CD4-positive, alpha-beta T cell treated with Interleukin-15 for 1 hour (primary cell): ENCODE results near the gene HS6ST1.
"Not testable (repeated sequence)": the region's sequence is repeated elsewhere in the genome, so short reads cannot be mapped to it uniquely, and the experiment has no call there.

Source experiments
- DNase-seq: peaks from one replicate; pipeline ENCODE4 v3.0.0-alpha.2; 2020

Gene HS6ST1

GRCh38 chr2:128264881-128265607 lies 53.6 kb downstream of the HS6ST1 start:
- no peak for DNase-seq

DNA sequence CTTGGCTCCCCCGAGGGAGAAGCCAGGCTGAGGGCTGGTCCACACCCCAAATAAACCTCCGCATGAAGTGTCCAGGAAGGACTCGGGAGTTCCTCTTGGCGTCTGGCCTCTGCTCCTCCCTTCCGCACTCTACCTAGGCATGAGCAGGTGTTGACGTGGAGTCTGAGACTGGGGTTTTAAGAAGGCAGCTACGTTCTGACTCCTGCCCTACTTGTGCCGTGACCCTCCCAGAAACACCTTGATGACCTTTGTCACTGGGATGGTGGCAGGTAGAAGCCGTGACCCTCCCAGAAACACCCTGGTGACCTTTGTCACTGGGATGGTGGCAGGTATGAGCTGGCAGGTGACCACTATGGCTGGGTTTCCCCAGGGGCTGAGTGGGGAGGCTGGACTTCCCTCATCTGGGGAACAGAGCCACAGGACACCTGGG lies 54.8 kb downstream of the HS6ST1 start:
- DNase-seq = no peak

GRCh38 chr2:128262315-128263253 lies 56.1 kb downstream of the HS6ST1 start:
- DNase-seq = no peak

DNA sequence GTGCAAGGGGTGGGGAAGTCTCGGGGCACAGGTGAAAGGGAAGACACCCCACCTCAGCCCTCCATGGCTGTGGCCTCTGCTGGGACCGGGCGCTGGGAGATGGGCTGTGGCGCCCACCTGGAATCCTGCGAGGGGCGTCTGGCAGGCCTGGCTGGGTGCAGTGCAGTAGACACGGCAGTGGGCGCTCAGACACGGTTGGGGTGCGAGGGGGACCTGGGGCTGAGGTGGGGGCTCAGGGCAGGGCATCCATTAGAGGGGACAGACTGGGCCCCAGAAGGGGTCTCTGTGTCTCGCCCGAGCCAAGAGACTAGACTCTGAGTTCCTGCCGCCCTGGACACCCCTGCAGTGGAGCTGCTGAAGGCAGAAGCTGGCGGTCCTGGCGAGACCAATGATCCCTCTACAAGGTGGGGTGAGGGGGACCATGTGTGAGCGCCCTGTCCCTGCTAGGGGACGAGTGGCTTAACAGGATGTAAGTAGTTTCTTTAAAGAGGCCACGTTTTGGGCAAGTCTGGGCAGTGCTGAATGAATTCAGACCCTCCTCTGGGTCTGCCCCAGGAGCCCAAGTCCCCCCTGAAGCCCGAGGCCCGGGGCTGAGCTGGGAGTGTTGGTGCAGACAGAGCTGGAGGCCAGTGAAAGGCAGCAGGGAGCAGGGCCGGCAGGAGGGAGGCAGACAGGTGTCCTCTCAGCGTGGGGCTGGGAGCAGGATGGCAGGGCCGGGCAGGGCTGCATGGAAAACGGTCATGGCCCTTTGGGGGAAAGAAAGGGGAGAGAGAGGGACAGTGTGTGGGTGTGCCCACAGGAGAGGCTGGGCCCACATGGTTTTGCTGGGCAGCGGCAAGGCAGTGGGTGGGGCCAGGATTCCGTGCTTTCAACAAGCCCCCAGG lies 57.2 kb downstream of the HS6ST1 start:
- no peak for DNase-seq

GRCh38 chr2:128260239-128261138 lies 58.2 kb downstream of the HS6ST1 start:
- DNase-seq = no peak

- DNase-seq = no peak
Measured at GRCh38 chr2:128259585-128259984, 59.1 kb downstream of the HS6ST1 start.

- no peak for DNase-seq
Measured at GRCh38 chr2:128258218-128258617, 60.5 kb downstream of the HS6ST1 start.

GRCh38 chr2:128252501-128252900 lies 66.2 kb downstream of the HS6ST1 start:
- DNase-seq = no peak

GRCh38 chr2:128252086-128252485 lies 66.6 kb downstream of the HS6ST1 start:
- not testable (repeated sequence) for DNase-seq

DNA sequence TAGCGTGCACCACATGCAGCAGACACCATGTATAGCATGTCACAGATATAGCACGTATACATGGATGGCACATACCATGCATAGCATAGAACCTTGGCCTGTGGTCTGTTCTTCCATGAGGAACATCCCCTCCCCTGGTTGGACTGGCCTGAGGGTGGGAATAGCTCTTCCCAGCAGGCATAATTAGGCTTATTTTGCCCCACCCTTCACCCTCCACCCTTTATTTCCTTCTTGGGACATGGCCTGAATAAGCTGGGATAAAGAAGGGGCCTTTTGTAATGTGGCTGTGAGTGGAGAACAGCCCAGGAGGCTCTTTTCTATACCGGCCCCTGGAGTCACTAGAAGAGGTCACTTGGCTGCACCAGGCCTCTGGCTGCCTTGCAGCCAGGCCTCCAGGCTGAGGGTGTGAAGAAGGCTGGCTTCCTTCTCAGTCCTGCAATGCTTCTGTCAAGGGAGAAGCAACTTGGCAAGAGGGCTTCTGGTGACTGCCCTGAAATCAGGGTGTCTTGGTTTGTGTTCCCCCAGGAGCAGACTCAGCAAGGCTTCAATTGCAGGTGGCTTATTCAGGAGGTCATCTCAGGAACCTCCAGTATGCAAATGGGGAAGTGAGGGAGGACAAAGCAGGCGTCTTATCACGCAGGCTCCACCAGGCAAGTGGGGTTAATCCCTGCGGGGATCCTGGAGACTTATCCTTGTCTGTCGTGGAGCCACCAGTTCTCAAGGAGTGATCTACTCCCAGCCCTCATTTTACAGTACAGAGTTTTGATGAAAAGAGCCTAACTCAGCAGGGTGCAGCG lies 68.2 kb downstream of the HS6ST1 start:
- DNase-seq = no peak

DNA sequence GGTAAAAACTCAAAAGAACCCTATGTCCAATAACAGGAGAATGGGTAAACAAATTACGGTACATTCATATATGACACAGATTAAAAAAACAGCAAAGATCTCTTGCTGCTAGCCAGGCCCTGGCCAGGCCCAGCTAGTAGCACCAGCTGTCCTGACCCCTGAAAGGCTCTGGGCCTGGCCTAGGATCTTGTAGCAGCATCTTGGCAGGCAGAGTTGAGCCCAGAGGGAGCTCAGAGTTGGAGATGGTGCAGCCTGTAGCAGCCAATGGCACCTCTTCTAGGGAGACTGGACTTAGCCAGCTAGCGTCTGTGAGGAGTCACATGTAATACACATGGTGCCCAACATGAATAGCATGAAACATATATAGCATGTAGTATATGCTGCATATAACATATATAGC lies 69.1 kb downstream of the HS6ST1 start:
- DNase-seq = no peak

- no peak for DNase-seq
Measured at GRCh38 chr2:128245813-128246212, 72.9 kb downstream of the HS6ST1 start.

- no peak for DNase-seq
Measured at GRCh38 chr2:128241896-128242295, 76.8 kb downstream of the HS6ST1 start.

- DNase-seq = no peak
Measured at GRCh38 chr2:128237911-128238697, 80.6 kb downstream of the HS6ST1 start.

DNA sequence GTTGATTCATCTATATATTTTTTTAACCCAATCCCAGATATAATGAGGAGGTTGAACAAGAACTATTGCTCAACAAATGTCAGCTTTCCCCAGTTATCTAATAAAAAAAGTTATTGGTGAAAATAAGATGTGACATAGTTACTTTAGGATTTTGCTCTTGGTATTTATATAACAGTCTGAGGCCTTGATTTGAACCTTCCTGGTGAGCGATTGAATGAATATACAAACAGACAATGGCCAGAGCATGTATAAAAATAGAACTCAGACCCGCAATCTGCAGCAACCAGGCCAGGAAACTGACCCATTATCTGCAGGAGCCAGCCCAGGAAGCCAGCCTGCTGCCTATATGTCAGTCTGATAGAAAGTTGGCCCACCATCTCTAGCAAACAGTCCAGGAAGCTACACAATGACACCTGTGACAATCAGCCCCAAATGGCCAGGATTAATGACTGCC lies 81.6 kb downstream of the HS6ST1 start:
- no peak for DNase-seq

DNA sequence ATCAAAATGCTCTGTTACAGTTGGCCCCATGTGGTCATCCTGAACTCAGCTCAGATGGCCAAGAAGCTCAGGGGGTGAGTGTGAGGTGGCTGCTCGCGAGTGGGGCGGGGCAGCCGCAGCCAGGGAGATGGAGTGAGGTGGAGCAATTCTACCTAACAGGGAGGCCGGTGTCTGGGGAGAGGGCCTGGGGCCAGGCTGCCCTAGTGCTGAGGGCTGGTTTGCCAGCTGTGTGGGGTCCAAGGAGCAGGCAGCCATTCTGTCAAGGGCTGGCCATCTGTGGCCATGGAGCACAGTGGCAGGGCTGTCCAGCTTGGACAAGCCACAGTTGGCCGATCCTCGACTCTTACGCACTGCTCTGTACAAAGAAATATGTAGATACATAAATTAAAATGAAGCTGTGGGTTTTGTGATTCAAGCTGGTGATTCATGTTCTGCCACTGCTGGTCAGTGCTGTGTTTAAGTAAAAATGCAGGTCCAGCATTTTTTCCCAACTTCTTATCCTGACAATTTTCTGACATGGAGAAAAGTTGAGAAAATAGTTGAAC lies 82.1 kb downstream of the HS6ST1 start:
- DNase-seq = no peak

- no peak for DNase-seq
Measured at GRCh38 chr2:128235581-128235980, 83.1 kb downstream of the HS6ST1 start.

DNA sequence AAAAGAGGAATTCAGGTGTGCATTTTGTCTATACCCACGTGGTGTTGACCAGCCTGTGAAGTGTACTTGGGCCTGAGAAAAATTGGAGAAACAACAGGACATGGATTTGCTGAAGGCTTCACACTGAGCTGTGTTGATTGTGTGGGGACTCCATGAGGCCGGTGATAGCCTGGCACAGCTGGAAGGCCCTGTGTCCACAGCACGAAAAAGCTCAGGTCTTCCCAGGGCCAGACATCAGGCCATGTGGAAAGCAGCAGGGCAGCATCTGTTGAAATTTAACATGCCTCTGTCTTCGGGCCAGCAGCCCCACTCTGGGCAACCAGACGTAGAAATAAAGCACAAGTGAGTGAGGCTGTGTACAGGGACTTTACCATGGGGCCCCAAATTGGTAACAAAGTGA lies 84.1 kb downstream of the HS6ST1 start:
- no peak for DNase-seq

- DNase-seq = no peak
Measured at GRCh38 chr2:128233790-128234395, 84.8 kb downstream of the HS6ST1 start.
